ENCODE results near the gene AMOTL1. TPM values are rescaled to one million over a fixed set of nuclear protein-coding genes. Genes with fewer than 3 reads are reported as not detected.

Gene AMOTL1
- polyA plus RNA-seq, 1 donor (not counting 4 experiments of a cell fraction or from before 2014, with no cell fraction given) = 86.5 TPM

- Histone ChIP-seq H3K79me2 (ENCODE audit: control insufficient read depth, insufficient read depth, low read length) (peaks cover 20% of the 10 kb centered on the region), H3K27me3 (ENCODE audit: control insufficient read depth, extremely low read depth, insufficient read depth, low read length) (no peaks in the 10 kb centered on the region), H3K9me1 (ENCODE audit: control insufficient read depth, extremely low read depth, insufficient read depth, low read length) (no peaks in the 10 kb centered on the region), H4K20me1 (ENCODE audit: control insufficient read depth, extremely low read depth, insufficient read depth, low read length) (no peaks in the 10 kb centered on the region), H3K36me3 (ENCODE audit: control insufficient read depth in 2 of 2, extremely low read depth in 1 of 2, insufficient read depth in 2 of 2, low read length in 2 of 2) (peaks cover 12 to 16% of the 10 kb centered on the region in 2 experiments), H2AFZ (ENCODE audit: control insufficient read depth, low read length) (no peak overlapping the region), H3K4me1 (ENCODE audit: control insufficient read depth, extremely low read depth, insufficient read depth, low read length) (no peaks in the 10 kb centered on the region), H3K4me2 (ENCODE audit: control insufficient read depth, extremely low read depth, insufficient read depth, low read depth, low read length) (no peak overlapping the region), H3K9ac (ENCODE audit: control insufficient read depth, extremely low read depth, insufficient read depth, low read length) (no peak overlapping the region), H3K27ac (ENCODE audit: control insufficient read depth, insufficient read depth, low read length) (no peak overlapping the region), H3K4me3 (ENCODE audit: control insufficient read depth in 2 of 3, extremely low read depth in 1 of 3, insufficient read depth in 2 of 3, low read depth in 1 of 3, low read length in 3 of 3) (no peak overlapping the region), H3K9me3 (ENCODE audit: control insufficient read depth, low read depth, low read length) (no peaks in the 10 kb centered on the region)
- DNase-seq (ENCODE audit: low read depth, low spot score) (no peak), FAIRE-seq (no peak)
- no peak for TF ChIP-seq CTCF (optimal IDR thresholded peaks at IDR 0.05 in 1 of 3, IDR thresholded peaks at IDR 0.05 in 1 of 3, conservative IDR thresholded peaks at IDR 0.05 in 1 of 3; ENCODE audit: extremely low read depth in 1 of 3, insufficient read depth in 2 of 3, low read length in 3 of 3)
- TF ChIP-seq EZH2 (IDR thresholded peaks at IDR 0.05; ENCODE audit: low read length) = no peak
- dilution Hi-C loops (cut with MboI; ENCODE audit: extremely low pct_ligation_motif_present, low sequenced_read_pairs) = no loop called here
These were observed 127.3 kb downstream of the AMOTL1 start for GRCh38 chr11:94895451-94895850.

- peaks cover 16% of the 10 kb centered on the region for H3K79me2 ChIP-seq (ENCODE audit: control insufficient read depth, insufficient read depth, low read length)
- dilution Hi-C loops (cut with MboI; ENCODE audit: extremely low pct_ligation_motif_present, low sequenced_read_pairs) = no loop called here
- no peaks in the 10 kb centered on the region for H3K27me3 ChIP-seq (ENCODE audit: control insufficient read depth, extremely low read depth, insufficient read depth, low read length)
- H3K9me1 ChIP-seq (ENCODE audit: control insufficient read depth, extremely low read depth, insufficient read depth, low read length) = no peaks in the 10 kb centered on the region
- H3K27ac ChIP-seq (ENCODE audit: control insufficient read depth, insufficient read depth, low read length) = no peak overlapping the region
- no peak overlapping the region for H3K4me3 ChIP-seq (ENCODE audit: control insufficient read depth in 2 of 3, extremely low read depth in 1 of 3, insufficient read depth in 2 of 3, low read depth in 1 of 3, low read length in 3 of 3)
- no peaks in the 10 kb centered on the region for H3K9me3 ChIP-seq (ENCODE audit: control insufficient read depth, low read depth, low read length)
- no peaks in the 10 kb centered on the region for H3K4me1 ChIP-seq (ENCODE audit: control insufficient read depth, extremely low read depth, insufficient read depth, low read length)
- TF ChIP-seq EZH2 (IDR thresholded peaks at IDR 0.05; ENCODE audit: low read length) (no peak), CTCF (optimal IDR thresholded peaks at IDR 0.05 in 1 of 3, IDR thresholded peaks at IDR 0.05 in 1 of 3, conservative IDR thresholded peaks at IDR 0.05 in 1 of 3; ENCODE audit: extremely low read depth in 1 of 3, insufficient read depth in 2 of 3, low read length in 3 of 3) (no peak)
- no peak overlapping the region for H3K9ac ChIP-seq (ENCODE audit: control insufficient read depth, extremely low read depth, insufficient read depth, low read length)
- no peaks in the 10 kb centered on the region for H4K20me1 ChIP-seq (ENCODE audit: control insufficient read depth, extremely low read depth, insufficient read depth, low read length)
- FAIRE-seq = peak; percentile 74
- H2AFZ ChIP-seq (ENCODE audit: control insufficient read depth, low read length) = no peak overlapping the region
- H3K36me3 ChIP-seq (ENCODE audit: control insufficient read depth in 2 of 2, extremely low read depth in 1 of 2, insufficient read depth in 2 of 2, low read length in 2 of 2) = peaks cover 12 to 16% of the 10 kb centered on the region in 2 experiments
- DNase-seq (ENCODE audit: low read depth, low spot score) = no peak
- no peak overlapping the region for H3K4me2 ChIP-seq (ENCODE audit: control insufficient read depth, extremely low read depth, insufficient read depth, low read depth, low read length)
These were observed 127.8 kb downstream of the AMOTL1 start for GRCh38 chr11:94895971-94896370.

Data from keratinocyte (primary cell).